Osteoblast (primary cell): ENCODE measurements around the gene DNMT3A. TPM values are rescaled to one million over a fixed set of nuclear protein-coding genes. Genes with fewer than 3 reads are reported as not detected.
A peak's percentile ranks its signal among the peaks of the same experiment; 100 is the strongest.

Experiments used
- DNase-seq: peaks from one replicate; pipeline ENCODE4 v3.0.0; 2011; ENCODE audit warnings: low spot score, mixed read lengths; ENCODE audit not compliant: insufficient read length; ENCODE audit errors: missing footprints
- H2AFZ ChIP-seq: 2 replicates; pipeline ENCODE4 v1.6.0; 2011; ENCODE audit warnings: mild to moderate bottlenecking, low read length
- H3K27ac ChIP-seq: 2 replicates; pipeline ENCODE4 v1.5.1; 2011; ENCODE audit warnings: mild to moderate bottlenecking, low read depth, low read length, moderate library complexity
- H3K27me3 ChIP-seq: 2 replicates; pipeline ENCODE4 v1.6.0; 2012; ENCODE audit warnings: mild to moderate bottlenecking, control low read depth, inconsistent platforms, low read length, moderate library complexity; ENCODE audit not compliant: insufficient read depth
- H3K36me3 ChIP-seq: 2 replicates; pipeline ENCODE4 v1.5.1; 2011; ENCODE audit warnings: mild to moderate bottlenecking, low read length, control low read depth, moderate library complexity; ENCODE audit not compliant: insufficient read depth
- H3K4me1 ChIP-seq: 2 replicates; pipeline ENCODE4 v1.5.1; 2011; ENCODE audit warnings: mild to moderate bottlenecking, low read length, control low read depth, moderate library complexity; ENCODE audit not compliant: insufficient read depth
- H3K4me2 ChIP-seq: 2 replicates; pipeline ENCODE4 v1.6.0; 2011; ENCODE audit warnings: mild to moderate bottlenecking, low read length; ENCODE audit not compliant: insufficient read depth
- H3K4me3 ChIP-seq: fragments of 200-600 bp; sonication (generic); 3 replicates; pipeline ENCODE4 v1.5.1; 2012; ENCODE audit warnings: mild to moderate bottlenecking, low read length, inconsistent platforms; ENCODE audit not compliant: insufficient read depth
- H3K79me2 ChIP-seq: 2 replicates; pipeline ENCODE4 v1.6.0; 2012; ENCODE audit warnings: mild to moderate bottlenecking, low read length, control low read depth, inconsistent platforms; ENCODE audit not compliant: insufficient read depth
- H3K9me3 ChIP-seq: 2 replicates; pipeline ENCODE4 v1.5.1; 2011; ENCODE audit warnings: low read depth, low read length, control low read depth
- H4K20me1 ChIP-seq: 2 replicates; pipeline ENCODE4 v1.6.0; 2012; ENCODE audit warnings: mild to moderate bottlenecking, low read length, control low read depth; ENCODE audit not compliant: insufficient read depth
- total RNA-seq: library from RNA; depleted of rRNA; stranded (reverse); fragments of >200 nt; gene quantifications from 2 replicates; pipeline ENCODE4 v1.2.3, GENCODE V29; 2012
- TF ChIP-seq, protein P1 (sequence below): IDR thresholded peaks from 2 replicates; pipeline ENCODE4 v1.5.1; 2011; ENCODE audit warnings: mild to moderate bottlenecking, low read depth, low read length, moderate library complexity; ENCODE audit errors: extremely low read depth

Gene DNMT3A
- total RNA-seq, result 14.7 and 18.5 TPM in 2 replicates

- H3K79me2 ChIP-seq, result peaks cover 9% of the 10 kb centered on the region
- peak within 1 kb of the TSS; percentile 73 for H3K4me3 ChIP-seq
- H3K27me3 ChIP-seq, result no peaks in the 10 kb centered on the region
- H3K9me3 ChIP-seq, result no peaks in the 10 kb centered on the region
- no peak within 1 kb of the TSS for H3K27ac ChIP-seq
- no peaks in the 10 kb centered on the region for H3K36me3 ChIP-seq
- TF ChIP-seq, protein P1, sequence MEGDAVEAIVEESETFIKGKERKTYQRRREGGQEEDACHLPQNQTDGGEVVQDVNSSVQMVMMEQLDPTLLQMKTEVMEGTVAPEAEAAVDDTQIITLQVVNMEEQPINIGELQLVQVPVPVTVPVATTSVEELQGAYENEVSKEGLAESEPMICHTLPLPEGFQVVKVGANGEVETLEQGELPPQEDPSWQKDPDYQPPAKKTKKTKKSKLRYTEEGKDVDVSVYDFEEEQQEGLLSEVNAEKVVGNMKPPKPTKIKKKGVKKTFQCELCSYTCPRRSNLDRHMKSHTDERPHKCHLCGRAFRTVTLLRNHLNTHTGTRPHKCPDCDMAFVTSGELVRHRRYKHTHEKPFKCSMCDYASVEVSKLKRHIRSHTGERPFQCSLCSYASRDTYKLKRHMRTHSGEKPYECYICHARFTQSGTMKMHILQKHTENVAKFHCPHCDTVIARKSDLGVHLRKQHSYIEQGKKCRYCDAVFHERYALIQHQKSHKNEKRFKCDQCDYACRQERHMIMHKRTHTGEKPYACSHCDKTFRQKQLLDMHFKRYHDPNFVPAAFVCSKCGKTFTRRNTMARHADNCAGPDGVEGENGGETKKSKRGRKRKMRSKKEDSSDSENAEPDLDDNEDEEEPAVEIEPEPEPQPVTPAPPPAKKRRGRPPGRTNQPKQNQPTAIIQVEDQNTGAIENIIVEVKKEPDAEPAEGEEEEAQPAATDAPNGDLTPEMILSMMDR, result no peak
- DNase-seq, result peak; percentile 99
- no peaks in the 10 kb centered on the region for H3K4me1 ChIP-seq
- H2AFZ ChIP-seq, result peak within 1 kb of the TSS; percentile 41
- peak within 1 kb of the TSS; percentile 81 for H3K4me2 ChIP-seq
- H4K20me1 ChIP-seq, result peaks cover 27% of the 10 kb centered on the region
These were observed at the start of gene DNMT3A for GRCh38 chr2:25341753-25342371. Gene DNMT3A, minus strand, starts transcription at chr2:25341925. Its CDS starts 27,941 bp downstream, at chr2:25313984.

- no peak overlapping the region for H3K27ac ChIP-seq
- no peak overlapping the region for H3K4me3 ChIP-seq
- no peaks in the 10 kb centered on the region for H3K27me3 ChIP-seq
These were observed 47.4 kb upstream of the DNMT3A start for GRCh38 chr2:25389161-25389560.

GRCh38 chr2:25388491-25388890 is 46.8 kb upstream of the DNMT3A start:
- Histone ChIP-seq H4K20me1 (no peaks in the 10 kb centered on the region), H3K27me3 (no peaks in the 10 kb centered on the region), H3K4me3 (no peak overlapping the region), H3K27ac (no peak overlapping the region), H3K4me2 (no peak overlapping the region), H3K79me2 (no peaks in the 10 kb centered on the region), H3K9me3 (no peaks in the 10 kb centered on the region), H3K36me3 (no peaks in the 10 kb centered on the region), H3K4me1 (no peaks in the 10 kb centered on the region), H2AFZ (no peak overlapping the region)
- TF ChIP-seq, protein P1, result no peak
- no peak for DNase-seq

More at GRCh38 chr2:25389161-25389560, 47.4 kb upstream of the DNMT3A start:
- Histone ChIP-seq H3K9me3 (no peaks in the 10 kb centered on the region), H3K36me3 (no peaks in the 10 kb centered on the region), H3K79me2 (no peaks in the 10 kb centered on the region), H2AFZ (no peak overlapping the region), H4K20me1 (no peaks in the 10 kb centered on the region), H3K4me2 (no peak overlapping the region), H3K4me1 (no peaks in the 10 kb centered on the region)
- peak; percentile 54 for DNase-seq
- TF ChIP-seq, protein P1, result no peak

- no peak overlapping the region for H3K4me2 ChIP-seq
- no peaks in the 10 kb centered on the region for H3K79me2 ChIP-seq
- H2AFZ ChIP-seq, result no peak overlapping the region
- no peaks in the 10 kb centered on the region for H3K27me3 ChIP-seq
- no peak overlapping the region for H3K4me3 ChIP-seq
- no peaks in the 10 kb centered on the region for H3K4me1 ChIP-seq
- no peaks in the 10 kb centered on the region for H3K9me3 ChIP-seq
- H3K36me3 ChIP-seq, result no peaks in the 10 kb centered on the region
- TF ChIP-seq, protein P1, result no peak
- no peaks in the 10 kb centered on the region for H4K20me1 ChIP-seq
- no peak for DNase-seq
- no peak overlapping the region for H3K27ac ChIP-seq
These were observed 46.2 kb upstream of the DNMT3A start for GRCh38 chr2:25387876-25388449.
